GM18520 (cell line): ENCODE results near the gene SMAD3.

Experiments used
- ATAC-seq: cut with Tn5 transposase; IDR thresholded peaks from one replicate; pipeline ENCODE4 v1.9.1; 2021; ENCODE audit not compliant: unreplicated experiment

Gene SMAD3

GRCh38 chr15:67216859-67217258, 151.5 kb downstream of the SMAD3 start:
- no peak for ATAC-seq

- ATAC-seq = no peak
These were observed 153.0 kb downstream of the SMAD3 start for GRCh38 chr15:67218428-67218827.

- no peak for ATAC-seq
These were observed 153.9 kb downstream of the SMAD3 start for GRCh38 chr15:67219288-67219687.

GRCh38 chr15:67224889-67225288, 159.5 kb downstream of the SMAD3 start:
- ATAC-seq = no peak

- ATAC-seq = no peak
These were observed 159.9 kb downstream of the SMAD3 start for GRCh38 chr15:67225336-67225735.

GRCh38 chr15:67227431-67227830, 162.0 kb downstream of the SMAD3 start:
- no peak for ATAC-seq

- no peak for ATAC-seq
These were observed 162.4 kb downstream of the SMAD3 start for GRCh38 chr15:67227846-67228245.

GRCh38 chr15:67228286-67228685, 162.9 kb downstream of the SMAD3 start:
- no peak for ATAC-seq

GRCh38 chr15:67230504-67230903, 165.1 kb downstream of the SMAD3 start:
- ATAC-seq = no peak

- no peak for ATAC-seq
These were observed 167.2 kb downstream of the SMAD3 start for GRCh38 chr15:67232591-67232990.

- ATAC-seq = peak; percentile 3
These were observed 175.1 kb downstream of the SMAD3 start for GRCh38 chr15:67240235-67241131.

- peak; percentile 66 for ATAC-seq
These were observed 175.9 kb downstream of the SMAD3 start for GRCh38 chr15:67241132-67241855.

- no peak for ATAC-seq
These were observed 177.3 kb downstream of the SMAD3 start for GRCh38 chr15:67242708-67243111.
